Endothelial cell of umbilical vein (primary cell): ENCODE measurements around the gene SEC11A. TPM values are rescaled to one million over a fixed set of nuclear protein-coding genes. Genes with fewer than 3 reads are reported as not detected.

Experiments used
- BruUV-seq: library from RNA; stranded (reverse); fragments of 400-500 nt; replicated peaks from 2 replicates; lab custom pipeline; 2021; lab: Mats Ljungman, UMichigan
- CTCF ChIA-PET: fragments of 300-600, 350-600 bp; sonication (Branson Sonifier 250); formaldehyde crosslinking; loops from one replicate; lab custom pipeline; 2021; ENCODE audit warnings: antibody characterized with exemption, inconsistent platforms; lab: Charles Lee
- POLR2A ChIA-PET: fragments of 300-600, 350-600 bp; sonication (Branson Sonifier 250); formaldehyde crosslinking; loops from one replicate; lab custom pipeline; 2021; ENCODE audit warnings: antibody characterized with exemption, inconsistent platforms; lab: Charles Lee
- DNase-seq: peaks from one replicate; pipeline ENCODE4 v3.0.0-alpha.2; 2011; ENCODE audit warnings: low read depth, low spot score
- FAIRE-seq: peaks from 2 replicates; lab custom pipeline; 2011; peaks lifted over from hg19 to GRCh38; lab: Jason Lieb, UNC
- H2AFZ ChIP-seq: 2 replicates; pipeline ENCODE4 v1.6.0; 2012; ENCODE audit warnings: low read depth, low read length, control low read depth, inconsistent platforms
- H3K27ac ChIP-seq: 2 replicates; pipeline ENCODE4 v1.5.1; 2011; ENCODE audit warnings: low read depth, mild to moderate bottlenecking, control low read depth, low read length, moderate library complexity; ENCODE audit not compliant: insufficient read depth
- H3K27me3 ChIP-seq, 2 experiments: 2 replicates each; pipeline versions ENCODE4 v1.6.0 to v1.6.1; 2011; ENCODE audit warnings: low read length in 2 of 2, mixed read lengths in 1 of 2; ENCODE audit not compliant: control insufficient read depth in 2 of 2, insufficient read depth in 2 of 2
- H3K36me3 ChIP-seq, 2 experiments: 2 replicates in 1 of 2; 3 replicates in 1 of 2; pipeline ENCODE4 v1.5.1; 2011; ENCODE audit warnings: low read length in 2 of 2, mild to moderate bottlenecking in 1 of 2, moderate library complexity in 1 of 2; ENCODE audit not compliant: control insufficient read depth in 2 of 2, insufficient read depth in 2 of 2; ENCODE audit errors: extremely low read depth in 1 of 2
- H3K4me1 ChIP-seq: 3 replicates; pipeline ENCODE4 v1.5.1; 2011; ENCODE audit warnings: mild to moderate bottlenecking, low read length; ENCODE audit not compliant: control insufficient read depth, insufficient read depth; ENCODE audit errors: extremely low read depth
- H3K4me2 ChIP-seq: 2 replicates; pipeline ENCODE4 v1.6.1; 2011; ENCODE audit warnings: low read length, control low read depth, mixed read lengths; ENCODE audit not compliant: insufficient read depth
- H3K4me3 ChIP-seq, 3 experiments: fragments of 200-600 bp in 1 of 3; sonication (generic), shearing (Covaris generic) in 1 of 3; replicated peaks in 1 of 3; 2 replicates each; pipeline ENCODE4 v1.5.1; 2011 to 2016; ENCODE audit warnings: control low read depth in 3 of 3, low read length in 3 of 3, mild to moderate bottlenecking in 2 of 3, inconsistent platforms in 1 of 3, low read depth in 1 of 3, moderate library complexity in 1 of 3; ENCODE audit not compliant: insufficient read depth in 1 of 3
- H3K79me2 ChIP-seq: 2 replicates; pipeline ENCODE4 v1.6.0; 2012; ENCODE audit warnings: low read length, inconsistent platforms; ENCODE audit not compliant: control insufficient read depth, insufficient read depth
- H3K9ac ChIP-seq: replicated peaks from 2 replicates; pipeline ENCODE3; 2011; ENCODE audit warnings: low read length, control low read depth; ENCODE audit not compliant: insufficient read depth; ENCODE audit errors: extremely low read depth
- H3K9me1 ChIP-seq: replicated peaks from 3 replicates; pipeline ENCODE4 v1.6.0; 2011; ENCODE audit warnings: mild to moderate bottlenecking, low read length; ENCODE audit not compliant: control insufficient read depth, insufficient read depth; ENCODE audit errors: extremely low read depth
- H3K9me3 ChIP-seq: replicated peaks from 2 replicates; pipeline ENCODE4 v1.5.1; 2012; ENCODE audit warnings: low read length, inconsistent platforms; ENCODE audit not compliant: control insufficient read depth, insufficient read depth
- H4K20me1 ChIP-seq: replicated peaks from 2 replicates; pipeline ENCODE3; 2011; ENCODE audit warnings: mild to moderate bottlenecking, low read length; ENCODE audit not compliant: control insufficient read depth, insufficient read depth; ENCODE audit errors: extremely low read depth
- EZH2 ChIP-seq: IDR thresholded peaks from 2 replicates; pipeline ENCODE4 v1.6.1; 2012; ENCODE audit warnings: borderline replicate concordance, low read depth, mild to moderate bottlenecking, moderate library complexity, low read length, inconsistent platforms; ENCODE audit not compliant: severe bottlenecking
- FOS ChIP-seq: IDR thresholded peaks from 2 replicates; pipeline ENCODE4 v1.6.1; 2011; ENCODE audit warnings: mild to moderate bottlenecking, low read length, moderate library complexity, borderline replicate concordance; ENCODE audit not compliant: insufficient read depth
- GATA2 ChIP-seq: IDR thresholded peaks from 2 replicates; pipeline ENCODE4 v1.7.0; 2011; ENCODE audit warnings: low read depth, mild to moderate bottlenecking, moderate library complexity, mixed read lengths, low read length; ENCODE audit not compliant: insufficient read length, insufficient read depth
- JUN ChIP-seq: IDR thresholded peaks from 2 replicates; pipeline ENCODE4 v1.6.1; 2011; ENCODE audit warnings: borderline replicate concordance, low read depth; ENCODE audit not compliant: insufficient read length, insufficient read depth
- MYC ChIP-seq: IDR thresholded peaks from one replicate; pipeline ENCODE4 v1.6.1; 2011; ENCODE audit warnings: mild to moderate bottlenecking, low read depth, low read length
- POLR2A ChIP-seq: IDR thresholded peaks from 2 replicates; pipeline ENCODE4 v1.6.1; 2012; ENCODE audit warnings: low read depth, mild to moderate bottlenecking, control low read depth, low read length
- POLR2AphosphoS5 ChIP-seq: IDR thresholded peaks from 2 replicates; pipeline ENCODE4 v1.6.1; 2012; ENCODE audit warnings: low read depth, mild to moderate bottlenecking, control low read depth, low read length, moderate library complexity; ENCODE audit not compliant: insufficient read depth
- dilution Hi-C: fragments of 300-500 bp; cut with MboI; formaldehyde crosslinking; loops from one replicate; pipeline ENCODE4 v1.15.0; 2019; ENCODE audit warnings: low sequenced_read_pairs; ENCODE audit not compliant: extremely low pct_ligation_motif_present
- intact Hi-C: fragments of 100-400 bp; cut with micrococcal nuclease; formaldehyde crosslinking; loops from one replicate; pipeline ENCODE4 v1.10.0; 2022
- polyA plus RNA-seq, 4 experiments: library from polyadenylated mRNA; depleted of rRNA in 3 of 4; stranded (reverse) in 3 of 4; unstranded in 1 of 4; fragments of >200 nt; gene quantifications; 2 replicates each; pipeline versions ENCODE4 v1.2.1 to v1.2.3, GENCODE V29; 2011 to 2012; ENCODE audit warnings: missing spikeins in 1 of 4
- total RNA-seq: library from RNA; stranded (reverse); gene quantifications from 2 replicates; pipeline ENCODE4 v1.2.3, GENCODE V29; 2021
- TF ChIP-seq, protein P1 (sequence below): IDR thresholded peaks from 2 replicates; pipeline ENCODE4 v1.6.1; 2011; ENCODE audit not compliant: insufficient read depth, insufficient read length
- TF ChIP-seq, protein P2 (sequence below), 2 donors: IDR thresholded peaks; 1 replicate in 1 of 2; 2 replicates in 1 of 2; pipeline ENCODE4 v1.5.1; 2011; ENCODE audit warnings: low read length in 2 of 2, mild to moderate bottlenecking in 2 of 2, moderate library complexity in 2 of 2, control low read depth in 1 of 2, inconsistent platforms in 1 of 2, low read depth in 1 of 2; ENCODE audit not compliant: insufficient read depth in 1 of 2; ENCODE audit errors: extremely low read depth in 1 of 2

The SEC11A gene
- total and polyA plus RNA-seq, 2 donors (not counting 3 experiments of a cell fraction or from before 2014, with no cell fraction given), result 189 to 204 TPM

DNA sequence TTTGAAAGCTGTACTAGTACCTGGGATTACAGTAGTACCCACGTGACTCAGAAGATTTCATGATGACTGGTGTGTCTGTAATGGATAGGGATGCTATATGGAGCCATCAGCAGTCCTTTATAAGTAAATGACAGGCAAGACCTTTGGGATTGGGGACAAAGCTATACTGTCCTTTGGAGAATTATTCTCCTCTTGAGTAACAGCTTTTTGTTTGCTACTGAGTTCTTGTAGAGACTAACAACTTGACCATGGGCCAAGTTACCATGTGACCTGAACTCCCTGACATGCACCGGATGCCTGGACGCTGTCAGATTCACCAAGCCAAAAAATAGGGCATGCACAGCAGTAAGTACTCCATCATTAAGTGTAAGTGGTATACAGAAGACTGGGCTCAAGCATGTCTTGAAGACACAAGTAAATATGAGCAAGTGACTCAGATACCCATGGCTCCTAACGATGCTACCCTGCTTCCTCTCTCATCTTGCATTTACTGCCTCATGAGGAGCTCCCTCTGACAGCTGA, 12.9 kb downstream of the SEC11A start:
- Histone ChIP-seq H3K4me1 (no peaks in the 10 kb centered on the region), H3K79me2 (peaks cover 92% of the 10 kb centered on the region), H3K4me3 (no peak overlapping the region), H4K20me1 (peaks cover 6% of the 10 kb centered on the region), H3K9me3 (no peaks in the 10 kb centered on the region), H3K4me2 (no peak overlapping the region), H2AFZ (no peak overlapping the region), H3K36me3 (no peaks in the 10 kb centered on the region), H3K9ac (no peak overlapping the region), H3K9me1 (no peaks in the 10 kb centered on the region), H3K27ac (no peak overlapping the region), H3K27me3 (no peaks in the 10 kb centered on the region)
- FAIRE-seq (no peak), DNase-seq (peak; percentile 47)
- dilution Hi-C loops (no loop called here), intact Hi-C loops (no loop called here)
- CTCF ChIA-PET, result interaction anchor here (0.8 to 1.5 kb wide), 4 partner anchors 11 to 28 kb away, joined by 3 to 4 read pairs (median 3); partner anchors contain the start of gene SEC11A
- no TSS peak for BruUV-seq
- TF ChIP-seq GATA2 (no peak), FOS (no peak), EZH2 (no peak), MYC (no peak), POLR2A (no peak)
- TF ChIP-seq, protein P1, sequence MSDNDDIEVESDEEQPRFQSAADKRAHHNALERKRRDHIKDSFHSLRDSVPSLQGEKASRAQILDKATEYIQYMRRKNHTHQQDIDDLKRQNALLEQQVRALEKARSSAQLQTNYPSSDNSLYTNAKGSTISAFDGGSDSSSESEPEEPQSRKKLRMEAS, result no peak
- POLR2A ChIA-PET, result no interaction called here

DNA sequence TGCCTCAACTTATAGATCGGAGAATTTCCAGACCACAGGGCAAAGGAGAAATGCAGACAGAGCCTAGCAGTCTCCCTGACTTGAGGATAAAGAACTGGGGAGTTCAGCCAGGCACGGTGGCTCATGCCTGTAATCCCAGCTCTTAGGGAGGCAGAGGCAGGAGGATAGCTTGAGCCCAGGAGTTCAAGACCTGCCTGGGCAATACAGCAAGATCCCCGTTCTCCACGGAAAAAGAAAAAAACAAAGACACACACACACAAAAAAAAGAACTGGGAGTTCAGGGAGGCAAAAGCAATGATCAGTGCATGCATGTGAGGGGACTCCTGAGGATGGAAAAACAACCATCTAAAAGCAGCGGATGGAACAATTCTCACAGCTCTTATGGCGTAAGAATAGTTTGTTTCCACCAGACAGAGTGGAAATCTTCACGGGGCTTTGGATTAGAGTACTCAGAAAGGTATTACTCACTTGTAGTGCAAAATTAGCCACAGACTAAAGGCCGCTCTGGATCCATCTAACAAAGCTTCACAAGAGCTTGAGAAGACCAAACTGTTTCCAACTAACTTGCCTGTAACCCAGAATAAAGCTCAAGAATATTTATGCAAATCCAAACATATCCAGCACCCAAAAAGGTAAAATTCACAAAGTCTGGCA, 16.3 kb downstream of the SEC11A start:
- Histone ChIP-seq H3K4me1 (no peaks in the 10 kb centered on the region), H3K9me1 (no peaks in the 10 kb centered on the region), H3K27ac (no peak overlapping the region), H3K79me2 (peaks cover 92% of the 10 kb centered on the region), H3K27me3 (no peaks in the 10 kb centered on the region), H4K20me1 (peaks cover 5% of the 10 kb centered on the region), H3K4me2 (no peak overlapping the region), H2AFZ (no peak overlapping the region), H3K9me3 (no peaks in the 10 kb centered on the region), H3K9ac (no peak overlapping the region), H3K36me3 (no peaks in the 10 kb centered on the region), H3K4me3 (no peak overlapping the region)
- dilution Hi-C loops (no loop called here), intact Hi-C loops (no loop called here)
- FAIRE-seq (no peak), DNase-seq (no peak)
- CTCF ChIA-PET, result interaction anchor here (0.6 kb wide), 1 partner anchor 41 kb away, joined by 3 read pairs; the partner anchor contains the start of gene NMB
- BruUV-seq, result no TSS peak
- POLR2A ChIA-PET, result no interaction called here
- TF ChIP-seq POLR2A, result no peak
- TF ChIP-seq, protein P2, sequence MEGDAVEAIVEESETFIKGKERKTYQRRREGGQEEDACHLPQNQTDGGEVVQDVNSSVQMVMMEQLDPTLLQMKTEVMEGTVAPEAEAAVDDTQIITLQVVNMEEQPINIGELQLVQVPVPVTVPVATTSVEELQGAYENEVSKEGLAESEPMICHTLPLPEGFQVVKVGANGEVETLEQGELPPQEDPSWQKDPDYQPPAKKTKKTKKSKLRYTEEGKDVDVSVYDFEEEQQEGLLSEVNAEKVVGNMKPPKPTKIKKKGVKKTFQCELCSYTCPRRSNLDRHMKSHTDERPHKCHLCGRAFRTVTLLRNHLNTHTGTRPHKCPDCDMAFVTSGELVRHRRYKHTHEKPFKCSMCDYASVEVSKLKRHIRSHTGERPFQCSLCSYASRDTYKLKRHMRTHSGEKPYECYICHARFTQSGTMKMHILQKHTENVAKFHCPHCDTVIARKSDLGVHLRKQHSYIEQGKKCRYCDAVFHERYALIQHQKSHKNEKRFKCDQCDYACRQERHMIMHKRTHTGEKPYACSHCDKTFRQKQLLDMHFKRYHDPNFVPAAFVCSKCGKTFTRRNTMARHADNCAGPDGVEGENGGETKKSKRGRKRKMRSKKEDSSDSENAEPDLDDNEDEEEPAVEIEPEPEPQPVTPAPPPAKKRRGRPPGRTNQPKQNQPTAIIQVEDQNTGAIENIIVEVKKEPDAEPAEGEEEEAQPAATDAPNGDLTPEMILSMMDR (IDR thresholded peaks at IDR 0.05; ENCODE audit: extremely low read depth in 1 of 2, insufficient read depth in 1 of 2, low read depth in 1 of 2, low read length in 2 of 2), result no peak
- no peak for TF ChIP-seq JUN
- no peak for TF ChIP-seq EZH2
- no peak for TF ChIP-seq POLR2AphosphoS5
- no peak for TF ChIP-seq MYC
- TF ChIP-seq, protein P1, result no peak
- TF ChIP-seq FOS, result no peak
- TF ChIP-seq GATA2, result no peak
